DMS53 treated with DMSO at 0.1 percent for 48 hours (cell line): ENCODE measurements around the gene GAMT.
A peak's percentile ranks its signal among the peaks of the same experiment; 100 is the strongest.

Source experiments
- DNase-seq: peaks from one replicate; lab custom pipeline; 2025; ENCODE audit not compliant: unreplicated experiment; lab: John Stamatoyannopoulos, UW

The GAMT gene

DNA sequence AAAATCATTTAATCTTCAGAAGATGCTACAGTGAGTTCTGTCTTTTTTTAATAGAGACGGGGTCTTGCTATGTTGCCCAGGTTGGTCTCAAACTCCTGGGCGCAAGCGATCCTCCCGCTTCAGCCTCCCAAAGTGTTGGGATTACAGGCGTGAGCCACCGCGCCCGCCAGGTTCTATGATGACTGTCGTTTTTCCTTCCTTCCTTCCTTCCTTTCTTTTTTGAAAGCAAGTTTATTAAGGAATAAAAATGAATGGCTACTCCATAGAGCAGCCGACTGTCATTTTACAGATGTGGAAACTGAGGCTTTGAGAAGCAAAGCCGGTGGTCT, 511 bp upstream of the GAMT start:
- DNase-seq, result no peak

DNA sequence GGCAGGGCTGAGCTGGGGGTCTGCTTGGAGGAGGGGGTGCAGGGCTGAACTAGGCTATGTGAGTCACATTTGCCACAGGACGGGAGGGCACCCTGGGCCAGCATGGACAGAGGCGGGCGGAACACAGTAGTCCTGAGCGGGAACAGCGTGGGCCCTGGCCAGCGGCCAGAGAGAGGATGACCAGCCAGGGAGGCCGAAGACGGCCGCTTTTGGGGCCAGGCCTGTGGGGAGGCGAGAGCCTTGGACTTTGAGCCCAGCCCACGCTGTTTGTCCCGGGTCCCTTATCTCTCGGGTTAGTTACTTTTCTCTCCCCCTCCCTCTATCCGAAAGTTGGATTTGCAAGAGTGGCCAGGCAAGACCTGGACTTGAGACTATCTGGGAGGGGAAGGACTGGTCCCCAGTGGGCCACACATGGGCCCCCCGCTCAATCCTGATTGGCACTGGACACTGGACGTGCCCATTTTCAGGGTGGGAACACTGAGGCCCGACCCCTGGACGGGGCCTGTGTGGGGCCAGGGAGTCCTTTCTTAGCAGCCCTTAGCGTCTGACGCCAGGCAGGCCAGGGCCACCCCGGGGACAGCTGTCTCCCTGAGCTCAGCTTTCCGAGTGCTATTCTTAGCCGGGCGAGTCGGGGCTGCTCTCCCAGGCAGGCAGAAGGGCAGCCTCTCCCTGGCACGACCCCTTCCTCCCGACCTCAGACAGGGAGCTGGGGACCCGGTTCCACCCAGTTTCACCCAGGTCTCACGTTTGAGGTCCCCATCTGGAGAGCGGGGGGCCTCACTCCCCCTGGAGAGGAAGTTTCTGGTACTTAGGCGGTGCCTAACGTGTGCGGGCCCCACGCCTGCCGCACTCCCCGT, 833 bp downstream of the GAMT start:
- DNase-seq, result peak; percentile 16

- no peak for DNase-seq
Measured at GRCh38 chr19:1399745-1400144, 1.6 kb downstream of the GAMT start.

GRCh38 chr19:1399079-1399478, 2.3 kb downstream of the GAMT start:
- no peak for DNase-seq

GRCh38 chr19:1397838-1398237, 3.5 kb downstream of the GAMT start:
- no peak for DNase-seq

- DNase-seq, result no peak
Measured at GRCh38 chr19:1396768-1397679, 4.3 kb downstream of the GAMT start.

GRCh38 chr19:1396019-1396767, 5.1 kb downstream of the GAMT start:
- DNase-seq, result no peak

- no peak for DNase-seq
Measured at GRCh38 chr19:1395194-1396018, 5.9 kb downstream of the GAMT start.

- peak; percentile 89 for DNase-seq
Measured at GRCh38 chr19:1394252-1395193, 6.8 kb downstream of the GAMT start.

- no peak for DNase-seq
Measured at GRCh38 chr19:1393841-1394240, 7.5 kb downstream of the GAMT start.

DNA sequence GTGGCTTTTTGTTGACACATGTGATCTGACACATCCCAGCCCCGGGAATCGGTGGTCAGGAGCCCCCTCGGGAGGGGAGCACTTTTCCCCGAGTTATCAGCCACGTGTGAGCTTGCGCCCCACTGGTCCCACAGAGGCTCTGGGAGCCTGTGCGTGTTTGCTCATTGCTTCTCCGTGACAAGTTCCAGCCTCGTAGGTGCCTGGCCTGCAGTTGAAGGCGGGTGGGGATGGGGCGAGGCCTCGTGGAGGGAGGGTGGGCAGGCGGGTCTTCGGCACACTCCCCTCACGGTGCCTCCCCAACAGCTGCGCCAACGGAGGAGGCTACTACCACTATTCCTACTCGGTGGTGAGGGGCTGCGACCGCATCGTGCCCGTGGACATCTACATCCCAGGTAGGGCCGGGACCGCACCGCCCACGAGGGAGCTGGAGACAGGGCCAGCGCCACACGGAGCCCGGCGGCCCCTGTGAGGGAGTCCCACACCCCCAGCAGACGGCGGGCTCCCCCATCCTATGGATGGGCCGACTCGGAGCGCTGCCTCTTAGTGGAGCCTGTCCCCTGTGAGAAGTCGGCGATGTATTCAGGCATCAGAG, 8.3 kb downstream of the GAMT start:
- no peak for DNase-seq

DNA sequence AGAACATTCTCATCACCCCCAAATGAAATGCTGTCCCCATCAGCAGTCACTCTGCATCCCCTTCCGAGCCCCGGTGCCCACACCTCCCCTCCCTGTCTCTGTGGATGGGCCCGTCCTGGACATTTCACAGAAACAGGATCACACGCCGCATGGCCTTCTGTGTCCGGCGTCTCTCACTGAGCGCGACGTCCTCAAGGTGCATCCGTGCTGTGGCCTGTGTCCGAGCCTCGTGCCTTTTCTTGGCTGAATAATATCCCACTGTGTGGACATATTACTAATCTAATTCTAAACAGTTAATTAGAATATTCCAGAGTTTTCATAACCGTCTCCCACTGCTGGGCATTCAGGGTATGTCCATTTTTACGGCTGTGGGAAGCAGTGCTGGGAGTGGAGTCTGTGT, 8.9 kb downstream of the GAMT start:
- DNase-seq, result no peak

GRCh38 chr19:1390890-1391423, 10.4 kb downstream of the GAMT start:
- no peak for DNase-seq

DNA sequence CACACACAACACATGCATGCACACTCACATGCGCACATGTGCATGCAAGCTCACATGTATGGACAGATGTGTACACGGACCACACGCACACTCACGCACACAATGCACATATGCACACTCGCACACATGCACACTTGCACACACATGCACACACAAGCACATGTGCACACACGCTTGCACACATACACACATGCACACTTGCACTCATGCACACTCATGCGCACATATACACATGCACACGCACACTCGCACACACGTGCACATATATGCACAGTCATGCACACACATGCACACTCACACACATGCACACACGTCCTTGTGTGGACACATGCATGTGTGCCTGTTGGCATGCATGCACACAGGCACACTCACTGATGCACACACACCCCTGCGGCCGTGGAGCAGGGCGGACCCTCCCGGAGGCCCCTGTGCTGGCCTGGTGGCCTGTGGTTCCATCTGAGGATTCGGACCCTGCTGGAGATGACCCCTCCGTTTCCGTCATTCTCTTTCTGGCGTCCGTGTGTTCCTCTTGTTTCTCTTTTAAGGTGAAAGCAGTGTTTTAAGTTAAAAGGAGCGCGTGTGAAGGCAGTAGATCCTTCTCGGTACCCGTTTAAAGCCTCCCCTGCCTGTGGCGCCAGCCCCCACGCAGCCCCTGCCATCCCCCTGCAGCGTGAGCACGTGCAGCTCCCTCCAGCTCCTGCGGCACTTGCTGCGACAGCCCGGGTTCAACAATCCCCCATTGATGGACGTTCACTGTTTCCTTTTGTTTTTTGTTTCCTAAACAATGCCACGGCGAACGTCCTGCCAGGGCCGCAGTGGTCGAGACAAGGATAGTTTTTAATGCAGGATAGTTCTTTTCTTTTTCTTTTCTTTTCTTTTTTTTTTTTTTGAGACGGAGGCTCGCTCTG, 12.1 kb downstream of the GAMT start:
- no peak for DNase-seq

DNA sequence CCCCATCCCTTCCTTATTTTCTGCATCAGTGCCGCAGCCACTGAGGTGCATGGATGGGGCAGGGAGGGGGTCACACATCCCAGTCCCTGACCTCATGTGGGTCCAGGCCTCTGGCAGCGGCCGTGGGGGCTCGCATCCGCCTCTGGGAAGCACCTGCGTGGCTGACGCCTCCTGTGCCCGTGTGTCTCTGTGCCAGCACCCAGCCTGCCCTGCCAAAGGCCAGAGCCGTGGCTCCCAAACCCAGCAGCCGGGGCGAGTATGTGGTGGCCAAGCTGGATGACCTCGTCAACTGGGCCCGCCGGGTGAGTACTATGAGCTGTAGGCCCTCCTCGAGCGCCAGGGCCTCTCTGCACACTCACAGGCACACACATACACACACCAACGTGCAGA, 12.7 kb downstream of the GAMT start:
- DNase-seq, result no peak

DNA sequence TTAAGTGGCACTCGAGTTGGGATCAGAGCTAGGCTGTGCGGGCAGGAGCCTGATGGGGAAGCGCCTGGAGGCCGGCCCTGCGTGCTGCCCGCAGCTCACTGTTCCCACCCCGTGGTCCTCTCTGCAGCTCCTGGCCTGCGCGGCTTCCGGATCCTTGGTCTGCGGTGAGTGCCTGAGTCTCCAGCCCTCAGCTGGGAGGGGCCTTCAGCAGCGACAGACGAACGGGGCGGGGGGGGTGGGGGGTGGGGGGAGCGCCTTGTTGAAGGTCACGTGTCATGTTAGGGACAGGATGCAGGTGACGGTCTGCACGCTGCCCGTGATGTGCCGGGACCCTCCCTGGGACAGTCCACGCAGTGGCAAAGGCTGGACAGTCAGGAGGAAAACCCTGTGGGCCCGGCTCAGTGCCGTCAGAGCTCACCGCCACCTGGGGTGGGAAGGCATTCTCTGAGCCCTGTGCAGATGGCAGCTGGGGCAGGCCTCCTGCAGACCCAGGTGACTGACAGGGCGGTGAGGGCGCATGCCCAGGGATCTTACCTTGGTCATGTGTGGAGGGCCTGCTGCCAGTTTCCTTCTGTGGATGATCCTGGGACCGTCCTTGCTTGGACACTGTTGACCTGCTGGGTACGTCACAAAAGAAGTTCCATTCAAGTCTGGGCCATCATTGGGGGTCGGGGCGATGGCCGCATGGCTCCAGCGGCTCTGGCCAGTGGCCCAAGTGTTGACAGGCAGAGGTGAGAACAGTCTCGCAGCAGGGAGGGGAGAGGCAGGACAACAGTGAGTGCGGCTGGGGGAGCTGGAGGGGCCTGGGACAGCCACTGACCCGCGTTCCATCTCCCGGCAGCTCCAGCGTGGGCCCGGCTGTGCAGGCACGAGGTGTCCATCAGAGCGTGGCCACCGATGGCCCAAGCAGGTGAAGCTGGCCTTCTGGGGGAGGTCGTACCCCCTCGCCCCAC, 13.4 kb downstream of the GAMT start:
- no peak for DNase-seq
